Heart right ventricle (tissue), 16 donors: Measurements from ENCODE around the gene HLA-DRB1. TPM values are rescaled to one million over a fixed set of nuclear protein-coding genes. Genes with fewer than 3 reads are reported as not detected.
"Not testable (repeated sequence)": the region's sequence is repeated elsewhere in the genome, so short reads cannot be mapped to it uniquely, and the experiment has no call there.

Source experiments
- ATAC-seq, 8 donors: fragments of 200-7000 bp; cut with Tn5 transposase; one replicate each; pipeline ENCODE4 v1.9.1; 2020; ENCODE audit warnings: mild to moderate bottlenecking in 8 of 8, moderate library complexity in 8 of 8, moderate number of reproducible peaks in 1 of 8
- DNase-seq, 2 donors: peaks; one replicate each; pipeline ENCODE4 v3.0.0-alpha.2; 2020
- H3K27ac ChIP-seq, 10 donors: fragments of 200-600 bp; sonication (generic) in 2 of 10; one replicate each; pipeline versions ENCODE4 v1.5.0 to v1.8.0; 2020 to 2022; ENCODE audit warnings: mild to moderate bottlenecking in 3 of 10
- H3K27me3 ChIP-seq, 7 donors: fragments of 200-600 bp; one replicate each; pipeline ENCODE4 v1.8.0; 2021 to 2022; ENCODE audit warnings: mild to moderate bottlenecking in 2 of 7
- H3K36me3 ChIP-seq, 9 donors: fragments of 200-600 bp; sonication (generic) in 1 of 9; one replicate each; pipeline versions ENCODE4 v1.5.0 to v1.8.0; 2020 to 2022; ENCODE audit warnings: mild to moderate bottlenecking in 2 of 9
- H3K4me1 ChIP-seq, 9 donors: fragments of 200-600 bp; sonication (generic) in 1 of 9; one replicate each; pipeline versions ENCODE4 v1.5.0 to v1.8.0; 2020 to 2022; ENCODE audit warnings: mild to moderate bottlenecking in 4 of 9
- H3K4me3 ChIP-seq, 10 donors: fragments of 200-600 bp; sonication (generic) in 2 of 10; one replicate each; pipeline versions ENCODE4 v1.5.0 to v1.8.0; 2020 to 2022; ENCODE audit warnings: mild to moderate bottlenecking in 7 of 10, moderate library complexity in 2 of 10
- H3K9me3 ChIP-seq, 11 donors: fragments of 200-600 bp in 10 of 11; sonication (generic) in 2 of 11; one replicate each; pipeline versions ENCODE4 v1.5.0 to v1.8.0; 2013 to 2022; ENCODE audit warnings: mild to moderate bottlenecking in 2 of 11, control low read depth in 1 of 11, moderate library complexity in 1 of 11
- WGBS, 2 donors: extraction: QIAGEN DNeasy Blood & Tissue Kit; methylation state at CpG; one replicate each; pipeline ENCODE4 v1.1.7; 2013; ENCODE audit warnings: inconsistent platforms in 1 of 2; 5-methylcytosine and 5-hydroxymethylcytosine counted together
- intact Hi-C, 10 donors: fragments of 100-400 bp; cut with DNase I; formaldehyde crosslinking; loops; one replicate each; pipeline versions ENCODE4 v1.11.1 to v1.14.2; 2022
- polyA plus RNA-seq, 2 donors: library from polyadenylated mRNA; stranded (reverse); fragments of 200-250 nt; gene quantifications; one replicate each; pipeline ENCODE4 v1.2.3, GENCODE V29; 2013
- total RNA-seq, 10 donors: library from RNA; stranded (reverse); fragmentation: NEBNext Ultra II Directional in 3 of 10; extraction: Animal tissue kit (Norgen Biotek cat#: 25700) in 3 of 10; gene quantifications; one replicate each; pipeline versions ENCODE4 v1.2.1 to v1.2.4, GENCODE V29; 2021 to 2023
- TF ChIP-seq, protein P1 (sequence below), 9 donors: fragments of 200-600 bp; sonication (generic) in 2 of 9; IDR thresholded peaks; one replicate each; pipeline versions ENCODE4 v1.5.0 to v1.8.0; 2021 to 2022; ENCODE audit warnings: antibody characterized with exemption in 9 of 9, mild to moderate bottlenecking in 5 of 9, moderate library complexity in 1 of 9
- donor health status: Arrhythmogenic right ventricular cardiomyopathy.
- donor health status: ischemic (EF 13 %, LVEDD 7.1; RV severe dilation, severe dysfunction).
- donor health status: healthy with polysubstance abuse.
- donor health status: DM: no; HTN: yes; CAD: no.
- donor health status: DM: no; HTN: no; CAD: no.
- donor health status: ischemic (EF 25% LVEDD 6.9; RV normal size, moderate dysfunction).
- donor health status: ischemic (EF 25% LVEDD 5.7; RV mildly dilated, moderate dysfunction).
- donor health status: healthy.
- donor health status: DM: yes; HTN: yes; CAD: no.
- donor health status: Ischemic cardiomyopathy.
- donor health status: ischemic (EF 35%, LVEDD 5.7; RV mildly dilated, moderate dysfunction).
- donor health status: nonischemic (EF 11% LVEDD 7.7; RV severe dilation, severe dysfunction).
- donor health status: DM: yes; HTN: yes; CAD: no.
- donor health status: PGD.
- donor health status: ischemic (EF 29% LVEDD 5.4; RV normal size, mild dysfunction).
- donor health status: nonischemic (EF 23%, LVEDD 6.1; RV moderate dilation, normal function).

The HLA-DRB1 gene
- total and polyA plus RNA-seq, 12 donors: 28.8 to 313 (median 76.4) TPM

DNA sequence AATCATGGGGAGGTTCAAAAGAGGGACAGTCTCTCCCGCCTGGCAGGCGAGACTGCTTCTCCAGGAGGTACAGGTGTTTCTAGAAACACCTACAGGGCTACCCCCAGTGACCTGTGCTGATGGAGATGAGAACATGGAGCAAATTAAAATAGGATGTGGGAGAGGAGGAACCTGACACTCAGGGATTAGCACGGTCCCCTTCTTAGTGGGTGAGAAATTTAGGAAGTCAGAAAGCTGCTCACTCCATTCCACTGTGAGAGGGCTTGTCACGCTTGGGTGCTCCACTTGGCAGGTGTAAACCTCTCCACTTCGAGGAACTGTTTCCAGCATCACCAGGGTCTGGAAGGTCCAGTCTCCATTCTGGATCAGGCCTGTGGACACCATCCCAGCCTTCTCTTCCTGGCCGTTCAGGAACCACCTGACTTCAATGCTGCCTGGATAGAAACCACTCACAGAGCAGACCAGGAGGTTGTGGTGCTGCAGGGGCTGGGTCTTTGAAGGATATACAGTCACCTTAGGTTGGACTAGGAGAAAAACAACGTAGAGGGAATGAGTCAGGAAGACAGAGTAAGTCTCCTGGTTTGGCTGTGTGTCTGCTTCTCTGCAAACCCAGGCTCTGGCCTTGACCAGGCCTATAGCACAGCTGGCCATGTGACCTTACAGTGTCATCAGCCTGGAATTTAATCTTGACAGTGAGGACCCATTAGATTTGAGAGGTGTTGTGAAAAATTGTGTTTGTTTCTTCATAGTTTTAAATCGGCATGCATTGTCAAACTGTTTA is 8.1 kb downstream of the HLA-DRB1 start:
- Histone ChIP-seq H3K27ac (no peak overlapping the region), H3K4me3 (no peak overlapping the region), H3K36me3 (peaks cover 0 to 41% (median 0%) of the 10 kb centered on the region in 9 donors), H3K9me3 (no peaks in the 10 kb centered on the region), H3K4me1 (peaks cover 0 to 13% (median 0%) of the 10 kb centered on the region in 9 donors), H3K27me3 (peaks cover 0 to 23% (median 0%) of the 10 kb centered on the region in 7 donors)
- intact Hi-C loops: loop anchor here in 5 of 10 donors (5.0 to 10.0 kb wide), 3 partner anchors 47 to 64 kb away; partner anchors contain the start of gene HLA-DRB5 (in 1 of the 5)
- WGBS, 2 donors: 8 to 35% methylated on average over 6 to 8 of the region's 8 CpGs
- no peak for DNase-seq
- TF ChIP-seq, protein P1, sequence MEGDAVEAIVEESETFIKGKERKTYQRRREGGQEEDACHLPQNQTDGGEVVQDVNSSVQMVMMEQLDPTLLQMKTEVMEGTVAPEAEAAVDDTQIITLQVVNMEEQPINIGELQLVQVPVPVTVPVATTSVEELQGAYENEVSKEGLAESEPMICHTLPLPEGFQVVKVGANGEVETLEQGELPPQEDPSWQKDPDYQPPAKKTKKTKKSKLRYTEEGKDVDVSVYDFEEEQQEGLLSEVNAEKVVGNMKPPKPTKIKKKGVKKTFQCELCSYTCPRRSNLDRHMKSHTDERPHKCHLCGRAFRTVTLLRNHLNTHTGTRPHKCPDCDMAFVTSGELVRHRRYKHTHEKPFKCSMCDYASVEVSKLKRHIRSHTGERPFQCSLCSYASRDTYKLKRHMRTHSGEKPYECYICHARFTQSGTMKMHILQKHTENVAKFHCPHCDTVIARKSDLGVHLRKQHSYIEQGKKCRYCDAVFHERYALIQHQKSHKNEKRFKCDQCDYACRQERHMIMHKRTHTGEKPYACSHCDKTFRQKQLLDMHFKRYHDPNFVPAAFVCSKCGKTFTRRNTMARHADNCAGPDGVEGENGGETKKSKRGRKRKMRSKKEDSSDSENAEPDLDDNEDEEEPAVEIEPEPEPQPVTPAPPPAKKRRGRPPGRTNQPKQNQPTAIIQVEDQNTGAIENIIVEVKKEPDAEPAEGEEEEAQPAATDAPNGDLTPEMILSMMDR (IDR thresholded peaks at IDR 0.05): no peak
- ATAC-seq: no peak

DNA sequence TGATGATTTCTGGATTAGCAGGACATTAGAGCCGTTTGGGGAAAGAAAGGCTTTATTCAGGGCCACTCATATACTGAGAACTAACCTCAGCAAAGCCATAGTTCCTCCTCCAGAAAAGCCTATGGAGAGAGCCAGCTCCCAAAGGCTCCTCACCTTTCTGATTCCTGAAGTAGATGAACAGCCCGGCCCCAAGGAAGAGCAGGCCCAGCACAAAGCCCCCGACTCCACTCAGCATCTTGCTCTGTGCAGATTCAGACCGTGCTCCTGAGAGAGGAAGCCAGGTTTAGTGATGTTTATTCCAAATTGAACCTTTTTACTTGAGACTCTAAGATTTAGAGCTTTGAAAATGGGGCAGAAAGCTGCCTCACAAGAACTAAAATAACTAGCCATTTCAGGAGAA is 9.1 kb downstream of the HLA-DRB1 start:
- TF ChIP-seq, protein P1 (IDR thresholded peaks at IDR 0.05): no peak
- WGBS, 2 donors: 78 to 83% methylated on average over 4 of the region's 4 CpGs
- Histone ChIP-seq H3K9me3 (no peaks in the 10 kb centered on the region), H3K27me3 (peaks cover 0 to 23% (median 0%) of the 10 kb centered on the region in 7 donors), H3K36me3 (peaks cover 0 to 41% (median 0%) of the 10 kb centered on the region in 9 donors), H3K27ac (no peak overlapping the region), H3K4me1 (peaks cover 0 to 13% (median 0%) of the 10 kb centered on the region in 9 donors), H3K4me3 (no peak overlapping the region)
- DNase-seq (no peak), ATAC-seq (no peak)
- intact Hi-C loops: loop anchor here in 5 of 10 donors (5.0 to 10.0 kb wide), 3 partner anchors 46 to 63 kb away; partner anchors contain the start of gene HLA-DRB5 (in 1 of the 5)

DNA sequence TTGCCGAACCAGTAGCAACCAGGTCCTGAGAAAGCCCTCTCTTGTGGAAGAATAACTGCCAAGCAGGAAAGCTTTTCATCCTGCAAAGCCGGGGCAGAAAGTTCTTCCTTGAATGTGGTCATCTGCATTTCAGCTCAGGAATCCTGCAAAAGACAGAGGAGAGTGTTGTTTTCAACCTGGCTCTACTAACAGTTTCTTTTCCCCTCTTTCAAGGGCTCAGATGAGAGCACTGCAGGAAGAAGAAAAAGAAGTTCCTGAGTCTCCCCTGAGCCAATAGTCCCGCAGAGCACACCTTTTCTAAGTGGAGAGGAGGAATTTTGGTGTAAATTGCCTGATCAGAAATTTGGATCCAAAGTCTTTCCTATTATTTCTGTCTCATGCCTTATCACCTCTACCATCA is 10.7 kb downstream of the HLA-DRB1 start:
- Histone ChIP-seq H3K9me3 (no peaks in the 10 kb centered on the region), H3K4me3 (no peak overlapping the region), H3K27me3 (peaks cover 0 to 23% (median 0%) of the 10 kb centered on the region in 7 donors), H3K4me1 (no peaks in the 10 kb centered on the region), H3K36me3 (peaks cover 0 to 41% (median 0%) of the 10 kb centered on the region in 9 donors), H3K27ac (no peak overlapping the region)
- TF ChIP-seq, protein P1 (IDR thresholded peaks at IDR 0.05): no peak
- ATAC-seq (no peak), DNase-seq (no peak)
- WGBS, 2 donors: 0 to 29% methylated on average over 3 of the region's 3 CpGs
- intact Hi-C loops: loop anchor here in 1 of 10 donors (10.0 kb wide), 1 partner anchor 94 kb away; no protein-coding TSS in a partner anchor

DNA sequence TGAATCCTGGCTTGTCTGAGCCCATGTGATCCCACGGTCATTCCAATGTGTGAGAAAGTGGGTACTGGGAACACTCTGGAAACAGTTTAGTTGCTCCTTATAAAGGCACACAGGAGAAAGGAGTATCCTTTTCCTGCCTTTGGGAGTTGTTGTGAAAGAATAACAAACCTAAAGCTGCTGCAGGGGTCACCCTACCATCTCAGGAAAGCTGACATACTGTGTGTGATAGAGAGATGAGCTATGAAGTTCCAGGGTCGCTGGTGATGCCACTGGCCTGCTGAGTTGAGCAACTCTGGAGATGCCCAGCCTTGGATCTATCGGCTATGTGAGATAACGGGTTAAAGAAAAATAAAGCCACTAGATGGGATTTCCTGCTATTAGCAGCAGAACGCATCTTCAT is 12.2 kb downstream of the HLA-DRB1 start:
- H3K4me1 ChIP-seq, H3K9me3 ChIP-seq, H3K27ac ChIP-seq, DNase-seq, H3K4me3 ChIP-seq: not testable (repeated sequence)
- H3K27me3 ChIP-seq: peaks cover 0 to 17% (median 0%) of the 10 kb centered on the region in 7 donors
- ATAC-seq: peak in 1 of 8 donors; percentile 47
- intact Hi-C loops: loop anchor here in 1 of 10 donors (10.0 kb wide), 1 partner anchor 93 kb away; no protein-coding TSS in a partner anchor
- WGBS, 2 donors: 22 to 25% methylated on average over 5 of the region's 5 CpGs
- peaks cover 0 to 41% (median 0%) of the 10 kb centered on the region in 9 donors for H3K36me3 ChIP-seq
